ENCODE measurements around the gene USP17L26.
"Not testable (repeated sequence)": the region's sequence is repeated elsewhere in the genome, so short reads cannot be mapped to it uniquely, and the experiment has no call there.

USP17L26 gene, protein sequence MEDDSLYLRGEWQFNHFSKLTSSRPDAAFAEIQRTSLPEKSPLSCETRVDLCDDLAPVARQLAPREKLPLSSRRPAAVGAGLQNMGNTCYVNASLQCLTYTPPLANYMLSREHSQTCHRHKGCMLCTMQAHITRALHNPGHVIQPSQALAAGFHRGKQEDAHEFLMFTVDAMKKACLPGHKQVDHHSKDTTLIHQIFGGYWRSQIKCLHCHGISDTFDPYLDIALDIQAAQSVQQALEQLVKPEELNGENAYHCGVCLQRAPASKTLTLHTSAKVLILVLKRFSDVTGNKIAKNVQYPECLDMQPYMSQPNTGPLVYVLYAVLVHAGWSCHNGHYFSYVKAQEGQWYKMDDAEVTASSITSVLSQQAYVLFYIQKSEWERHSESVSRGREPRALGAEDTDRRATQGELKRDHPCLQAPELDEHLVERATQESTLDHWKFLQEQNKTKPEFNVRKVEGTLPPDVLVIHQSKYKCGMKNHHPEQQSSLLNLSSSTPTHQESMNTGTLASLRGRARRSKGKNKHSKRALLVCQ

DNA sequence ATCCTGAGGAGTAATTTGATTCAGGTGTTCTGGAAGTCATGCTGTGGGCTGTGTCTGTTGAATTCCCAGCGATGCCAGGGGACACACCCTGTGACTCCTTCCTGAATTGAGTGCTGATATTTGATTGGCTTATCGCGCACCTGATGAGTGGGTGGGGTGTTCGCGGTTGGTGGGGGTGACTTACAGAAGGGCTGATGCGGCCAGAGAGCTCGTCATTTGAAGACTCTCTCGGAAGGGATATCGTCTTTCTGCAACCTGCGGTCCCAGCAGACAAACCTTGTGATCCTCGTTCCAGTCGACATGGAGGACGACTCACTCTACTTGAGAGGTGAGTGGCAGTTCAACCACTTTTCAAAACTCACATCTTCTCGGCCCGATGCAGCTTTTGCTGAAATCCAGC is at the start of gene USP17L26:
TSS of gene USP17L26 (plus strand) at position 301 of the 400 bp plus-strand sequence. CDS start at position 301, 0 bp downstream.
- not testable (repeated sequence) for DNase-seq

DNA sequence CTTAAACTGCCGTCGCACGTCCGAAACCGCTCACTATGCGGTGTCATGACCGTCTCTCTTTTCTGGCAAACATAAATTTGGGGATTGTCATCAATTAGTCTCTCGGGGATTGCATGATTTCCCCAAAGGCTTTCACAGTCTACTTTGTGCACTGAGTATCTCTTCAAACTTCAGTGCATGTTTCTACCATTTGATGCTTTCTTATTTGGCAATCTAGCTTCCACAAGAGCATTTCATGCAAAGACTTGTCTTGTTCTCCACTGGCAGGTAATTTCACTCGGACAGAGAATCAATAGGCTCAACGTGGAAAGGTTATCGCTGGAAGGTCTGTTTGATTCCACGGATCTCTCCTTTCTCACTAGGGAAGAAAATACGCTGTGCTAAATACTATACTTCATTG is 10.3 kb upstream of the USP17L26 start:
- DNase-seq = not testable (repeated sequence)

DNA sequence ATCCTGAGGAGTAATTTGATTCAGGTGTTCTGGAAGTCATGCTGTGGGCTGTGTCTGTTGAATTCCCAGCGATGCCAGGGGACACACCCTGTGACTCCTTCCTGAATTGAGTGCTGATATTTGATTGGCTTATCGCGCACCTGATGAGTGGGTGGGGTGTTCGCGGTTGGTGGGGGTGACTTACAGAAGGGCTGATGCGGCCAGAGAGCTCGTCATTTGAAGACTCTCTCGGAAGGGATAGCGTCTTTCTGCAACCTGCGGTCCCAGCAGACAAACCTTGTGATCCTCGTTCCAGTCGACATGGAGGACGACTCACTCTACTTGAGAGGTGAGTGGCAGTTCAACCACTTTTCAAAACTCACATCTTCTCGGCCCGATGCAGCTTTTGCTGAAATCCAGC is 9.6 kb upstream of the USP17L26 start, which contains the start of gene USP17L24:
TSS of gene USP17L24 (plus strand) at position 301 of the 400 bp plus-strand sequence. CDS start at position 301, 0 bp downstream.
- not testable (repeated sequence) for DNase-seq

DNA sequence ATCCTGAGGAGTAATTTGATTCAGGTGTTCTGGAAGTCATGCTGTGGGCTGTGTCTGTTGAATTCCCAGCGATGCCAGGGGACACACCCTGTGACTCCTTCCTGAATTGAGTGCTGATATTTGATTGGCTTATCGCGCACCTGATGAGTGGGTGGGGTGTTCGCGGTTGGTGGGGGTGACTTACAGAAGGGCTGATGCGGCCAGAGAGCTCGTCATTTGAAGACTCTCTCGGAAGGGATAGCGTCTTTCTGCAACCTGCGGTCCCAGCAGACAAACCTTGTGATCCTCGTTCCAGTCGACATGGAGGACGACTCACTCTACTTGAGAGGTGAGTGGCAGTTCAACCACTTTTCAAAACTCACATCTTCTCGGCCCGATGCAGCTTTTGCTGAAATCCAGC is 4.8 kb upstream of the USP17L26 start, which contains the start of gene USP17L25:
TSS of gene USP17L25 (plus strand) at position 301 of the 400 bp plus-strand sequence. CDS start at position 301, 0 bp downstream.
- DNase-seq = not testable (repeated sequence)

DNA sequence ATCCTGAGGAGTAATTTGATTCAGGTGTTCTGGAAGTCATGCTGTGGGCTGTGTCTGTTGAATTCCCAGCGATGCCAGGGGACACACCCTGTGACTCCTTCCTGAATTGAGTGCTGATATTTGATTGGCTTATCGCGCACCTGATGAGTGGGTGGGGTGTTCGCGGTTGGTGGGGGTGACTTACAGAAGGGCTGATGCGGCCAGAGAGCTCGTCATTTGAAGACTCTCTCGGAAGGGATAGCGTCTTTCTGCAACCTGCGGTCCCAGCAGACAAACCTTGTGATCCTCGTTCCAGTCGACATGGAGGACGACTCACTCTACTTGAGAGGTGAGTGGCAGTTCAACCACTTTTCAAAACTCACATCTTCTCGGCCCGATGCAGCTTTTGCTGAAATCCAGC is 4.6 kb downstream of the USP17L26 start, which contains the start of gene USP17L5:
TSS of gene USP17L5 (plus strand) at position 301 of the 400 bp plus-strand sequence. CDS start at position 301, 0 bp downstream.
- not testable (repeated sequence) for DNase-seq

DNA sequence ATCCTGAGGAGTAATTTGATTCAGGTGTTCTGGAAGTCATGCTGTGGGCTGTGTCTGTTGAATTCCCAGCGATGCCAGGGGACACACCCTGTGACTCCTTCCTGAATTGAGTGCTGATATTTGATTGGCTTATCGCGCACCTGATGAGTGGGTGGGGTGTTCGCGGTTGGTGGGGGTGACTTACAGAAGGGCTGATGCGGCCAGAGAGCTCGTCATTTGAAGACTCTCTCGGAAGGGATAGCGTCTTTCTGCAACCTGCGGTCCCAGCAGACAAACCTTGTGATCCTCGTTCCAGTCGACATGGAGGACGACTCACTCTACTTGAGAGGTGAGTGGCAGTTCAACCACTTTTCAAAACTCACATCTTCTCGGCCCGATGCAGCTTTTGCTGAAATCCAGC is 9.4 kb downstream of the USP17L26 start, which contains the start of gene USP17L27:
TSS of gene USP17L27 (plus strand) at position 301 of the 400 bp plus-strand sequence. CDS start at position 301, 0 bp downstream.
- DNase-seq = not testable (repeated sequence)

DNA sequence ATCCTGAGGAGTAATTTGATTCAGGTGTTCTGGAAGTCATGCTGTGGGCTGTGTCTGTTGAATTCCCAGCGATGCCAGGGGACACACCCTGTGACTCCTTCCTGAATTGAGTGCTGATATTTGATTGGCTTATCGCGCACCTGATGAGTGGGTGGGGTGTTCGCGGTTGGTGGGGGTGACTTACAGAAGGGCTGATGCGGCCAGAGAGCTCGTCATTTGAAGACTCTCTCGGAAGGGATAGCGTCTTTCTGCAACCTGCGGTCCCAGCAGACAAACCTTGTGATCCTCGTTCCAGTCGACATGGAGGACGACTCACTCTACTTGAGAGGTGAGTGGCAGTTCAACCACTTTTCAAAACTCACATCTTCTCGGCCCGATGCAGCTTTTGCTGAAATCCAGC is 14.1 kb downstream of the USP17L26 start, which contains the start of gene USP17L28:
TSS of gene USP17L28 (plus strand) at position 301 of the 400 bp plus-strand sequence. CDS start at position 301, 0 bp downstream.
- not testable (repeated sequence) for DNase-seq

DNA sequence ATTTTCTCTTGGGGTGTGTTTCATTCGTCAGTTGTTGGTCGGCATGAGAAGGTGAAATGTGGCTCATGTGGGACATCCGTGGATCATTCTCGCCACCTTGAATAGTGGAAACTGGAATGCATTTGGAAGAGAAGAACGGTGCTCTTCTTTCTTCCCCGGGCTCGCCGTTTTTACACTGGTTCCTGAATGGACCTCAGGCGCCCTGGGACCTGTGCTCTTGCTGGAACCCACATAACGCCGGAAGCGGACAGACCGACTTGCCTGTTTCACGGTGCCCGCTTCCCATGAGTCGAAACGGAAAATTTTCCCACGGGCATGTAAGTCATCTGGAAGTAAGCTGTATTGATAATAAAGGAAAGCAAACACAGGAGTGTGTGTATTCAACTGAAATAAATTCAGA is 16.4 kb downstream of the USP17L26 start:
- not testable (repeated sequence) for DNase-seq

DNA sequence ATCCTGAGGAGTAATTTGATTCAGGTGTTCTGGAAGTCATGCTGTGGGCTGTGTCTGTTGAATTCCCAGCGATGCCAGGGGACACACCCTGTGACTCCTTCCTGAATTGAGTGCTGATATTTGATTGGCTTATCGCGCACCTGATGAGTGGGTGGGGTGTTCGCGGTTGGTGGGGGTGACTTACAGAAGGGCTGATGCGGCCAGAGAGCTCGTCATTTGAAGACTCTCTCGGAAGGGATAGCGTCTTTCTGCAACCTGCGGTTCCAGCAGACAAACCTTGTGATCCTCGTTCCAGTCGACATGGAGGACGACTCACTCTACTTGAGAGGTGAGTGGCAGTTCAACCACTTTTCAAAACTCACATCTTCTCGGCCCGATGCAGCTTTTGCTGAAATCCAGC is 18.9 kb downstream of the USP17L26 start, which contains the start of gene USP17L29:
TSS of gene USP17L29 (plus strand) at position 301 of the 400 bp plus-strand sequence. CDS start at position 301, 0 bp downstream.
- DNase-seq = not testable (repeated sequence)

DNA sequence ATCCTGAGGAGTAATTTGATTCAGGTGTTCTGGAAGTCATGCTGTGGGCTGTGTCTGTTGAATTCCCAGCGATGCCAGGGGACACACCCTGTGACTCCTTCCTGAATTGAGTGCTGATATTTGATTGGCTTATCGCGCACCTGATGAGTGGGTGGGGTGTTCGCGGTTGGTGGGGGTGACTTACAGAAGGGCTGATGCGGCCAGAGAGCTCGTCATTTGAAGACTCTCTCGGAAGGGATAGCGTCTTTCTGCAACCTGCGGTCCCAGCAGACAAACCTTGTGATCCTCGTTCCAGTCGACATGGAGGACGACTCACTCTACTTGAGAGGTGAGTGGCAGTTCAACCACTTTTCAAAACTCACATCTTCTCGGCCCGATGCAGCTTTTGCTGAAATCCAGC is 28.4 kb downstream of the USP17L26 start, which contains the start of gene USP17L30:
TSS of gene USP17L30 (plus strand) at position 301 of the 400 bp plus-strand sequence. CDS start at position 301, 0 bp downstream.
- not testable (repeated sequence) for DNase-seq

DNA sequence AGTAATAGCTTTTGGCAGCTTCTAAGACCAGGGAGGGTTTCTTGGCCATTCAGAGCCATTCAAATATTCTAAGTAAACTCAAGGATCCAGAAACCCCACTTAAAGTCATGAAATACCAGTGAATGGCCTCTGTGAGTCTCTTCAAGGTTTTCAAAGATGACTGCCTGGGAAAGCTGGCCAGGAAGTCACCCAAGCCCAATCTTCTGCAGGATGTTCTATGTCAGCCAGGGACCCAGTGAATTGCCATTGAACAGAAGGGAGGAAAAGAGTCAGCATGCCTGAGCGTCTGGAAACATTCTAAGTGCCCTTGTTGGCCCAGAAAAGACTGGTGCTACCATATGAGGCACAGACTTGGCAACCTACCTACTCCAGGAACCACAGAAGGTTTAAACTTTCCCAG is 45.4 kb downstream of the USP17L26 start:
- DNase-seq = not testable (repeated sequence)

DNA sequence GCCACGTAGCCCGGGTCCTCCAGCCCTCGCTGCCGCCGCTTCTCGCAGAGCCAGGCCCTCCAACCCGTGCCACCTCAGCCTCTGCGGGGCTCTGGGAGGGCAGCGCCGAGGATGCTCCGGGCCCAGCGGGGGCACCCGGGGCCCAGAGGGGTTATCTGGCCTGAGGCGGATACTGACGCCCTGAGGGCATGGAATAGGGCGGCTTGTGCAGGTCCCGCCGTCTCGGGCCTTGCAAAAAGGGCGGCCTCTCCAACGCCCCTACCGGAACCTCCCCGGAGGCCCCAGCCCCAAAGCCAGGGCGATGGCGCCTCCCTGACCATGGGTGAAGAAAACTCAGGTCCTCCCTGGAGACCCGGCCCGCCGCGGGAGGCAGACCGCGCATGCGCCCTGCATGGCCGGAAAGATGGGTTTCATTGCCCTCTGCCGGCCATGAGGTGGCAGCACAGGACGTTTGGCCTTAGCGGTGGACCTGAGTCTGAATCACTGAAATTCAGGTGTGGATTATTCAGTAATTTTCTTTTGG is 46.6 kb downstream of the USP17L26 start:
- peak in 1 of 2 experiments; percentile 1 for DNase-seq

DNA sequence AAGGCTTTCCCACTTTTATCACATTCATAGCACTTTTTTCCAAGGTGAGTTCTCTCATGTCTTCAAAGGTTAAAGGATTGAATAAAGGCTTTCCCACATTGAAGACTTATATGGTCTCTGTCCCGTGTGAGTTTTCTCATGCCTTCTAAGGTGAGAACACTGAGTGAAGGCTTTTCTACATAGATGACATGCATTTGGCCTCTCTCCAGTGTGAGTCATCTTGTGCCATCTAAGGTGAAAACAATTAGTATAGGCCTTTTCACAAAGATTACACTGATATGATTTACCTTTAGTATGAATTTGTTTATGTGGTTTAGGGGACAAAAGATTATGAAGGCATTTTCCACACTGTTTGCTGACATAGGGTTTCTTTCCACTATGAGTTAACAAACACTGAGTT is 49.7 kb downstream of the USP17L26 start:
- DNase-seq = no peak

Data from NCI-H1930 (cell line).